ENCODE results near the gene DNAJB2.
A peak's percentile ranks its signal among the peaks of the same experiment; 100 is the strongest.
"Not testable (repeated sequence)": the region's sequence is repeated elsewhere in the genome, so short reads cannot be mapped to it uniquely, and the experiment has no call there.

DNAJB2 gene

GRCh38 chr2:219280651-219281050, 1.5 kb downstream of the DNAJB2 start:
- in situ Hi-C loops (cut with MboI; ENCODE audit: low pct_unique_long_range_greater_than_20kb, low sequenced_read_pairs) = no loop called here

GRCh38 chr2:219281588-219281987, 2.4 kb downstream of the DNAJB2 start:
- in situ Hi-C loops (cut with MboI; ENCODE audit: low pct_unique_long_range_greater_than_20kb, low sequenced_read_pairs) = no loop called here
- no peak for DNase-seq

More at GRCh38 chr2:219280651-219281050, 1.5 kb downstream of the DNAJB2 start:
- no peak for DNase-seq

GRCh38 chr2:219282375-219282774, 3.2 kb downstream of the DNAJB2 start:
- in situ Hi-C loops (cut with MboI; ENCODE audit: low pct_unique_long_range_greater_than_20kb, low sequenced_read_pairs) = no loop called here
- DNase-seq = no peak

- in situ Hi-C loops (cut with MboI; ENCODE audit: low pct_unique_long_range_greater_than_20kb, low sequenced_read_pairs) = no loop called here
- no peak for DNase-seq
Measured at GRCh38 chr2:219282943-219283581, 3.9 kb downstream of the DNAJB2 start.

- in situ Hi-C loops (cut with MboI; ENCODE audit: low pct_unique_long_range_greater_than_20kb, low sequenced_read_pairs) = no loop called here
- DNase-seq = no peak
Measured at GRCh38 chr2:219284501-219285372, 5.6 kb downstream of the DNAJB2 start.

GRCh38 chr2:219285373-219285735, 6.2 kb downstream of the DNAJB2 start:
- DNase-seq = no peak
- in situ Hi-C loops (cut with MboI; ENCODE audit: low pct_unique_long_range_greater_than_20kb, low sequenced_read_pairs) = no loop called here

GRCh38 chr2:219285894-219286425, 6.8 kb downstream of the DNAJB2 start:
- in situ Hi-C loops (cut with MboI; ENCODE audit: low pct_unique_long_range_greater_than_20kb, low sequenced_read_pairs) = no loop called here
- no peak for DNase-seq

GRCh38 chr2:219286436-219287115, 7.4 kb downstream of the DNAJB2 start:
- DNase-seq = no peak
- in situ Hi-C loops (cut with MboI; ENCODE audit: low pct_unique_long_range_greater_than_20kb, low sequenced_read_pairs) = no loop called here

- DNase-seq; in situ Hi-C loops (cut with MboI; ENCODE audit: low pct_unique_long_range_greater_than_20kb, low sequenced_read_pairs): not testable (repeated sequence)
Measured at GRCh38 chr2:219287116-219287440, 7.9 kb downstream of the DNAJB2 start.

- in situ Hi-C loops (cut with MboI; ENCODE audit: low pct_unique_long_range_greater_than_20kb, low sequenced_read_pairs) = no loop called here
- peak; percentile 22 for DNase-seq
Measured at GRCh38 chr2:219287580-219288265, 8.6 kb downstream of the DNAJB2 start.

GRCh38 chr2:219289195-219289536, 10.0 kb downstream of the DNAJB2 start:
- in situ Hi-C loops (cut with MboI; ENCODE audit: low pct_unique_long_range_greater_than_20kb, low sequenced_read_pairs) = no loop called here
- no peak for DNase-seq

GRCh38 chr2:219289537-219290361, 10.6 kb downstream of the DNAJB2 start:
- no peak for DNase-seq
- in situ Hi-C loops (cut with MboI; ENCODE audit: low pct_unique_long_range_greater_than_20kb, low sequenced_read_pairs) = no loop called here

GRCh38 chr2:219290381-219291171, 11.4 kb downstream of the DNAJB2 start:
- in situ Hi-C loops (cut with MboI; ENCODE audit: low pct_unique_long_range_greater_than_20kb, low sequenced_read_pairs) = no loop called here
- no peak for DNase-seq

GRCh38 chr2:219291394-219291793, 12.2 kb downstream of the DNAJB2 start:
- no peak for DNase-seq
- in situ Hi-C loops (cut with MboI; ENCODE audit: low pct_unique_long_range_greater_than_20kb, low sequenced_read_pairs) = no loop called here

- no peak for DNase-seq
- in situ Hi-C loops (cut with MboI; ENCODE audit: low pct_unique_long_range_greater_than_20kb, low sequenced_read_pairs) = no loop called here
Measured at GRCh38 chr2:219291910-219292490, 12.8 kb downstream of the DNAJB2 start.

GRCh38 chr2:219292616-219293015, 13.4 kb downstream of the DNAJB2 start:
- DNase-seq = no peak
- in situ Hi-C loops (cut with MboI; ENCODE audit: low pct_unique_long_range_greater_than_20kb, low sequenced_read_pairs) = no loop called here

GRCh38 chr2:219293736-219294231, 14.6 kb downstream of the DNAJB2 start:
- no peak for DNase-seq
- in situ Hi-C loops (cut with MboI; ENCODE audit: low pct_unique_long_range_greater_than_20kb, low sequenced_read_pairs) = no loop called here

All from KBM-7 (cell line).